Activated CD4-positive, alpha-beta T cell treated with anti-CD3 and anti-CD28 coated beads for 36 hours (primary cell): Measurements from ENCODE around the gene SP100. TPM values are rescaled to one million over a fixed set of nuclear protein-coding genes. Genes with fewer than 3 reads are reported as not detected.
"Not testable (repeated sequence)": the region's sequence is repeated elsewhere in the genome, so short reads cannot be mapped to it uniquely, and the experiment has no call there.

Source experiments
- ATAC-seq: fragments of 200-7000 bp; cut with Tn5 transposase; one replicate; pipeline ENCODE4 v1.10.0; 2021; ENCODE audit warnings: mild to moderate bottlenecking, moderate library complexity
- CTCF ChIA-PET: fragments of 350-600 bp; sonication (Branson Sonifier 250); formaldehyde crosslinking; loops from one replicate; lab custom pipeline; 2021; ENCODE audit warnings: antibody characterized with exemption; lab: Charles Lee
- POLR2A ChIA-PET: fragments of 350-600 bp; sonication (Branson Sonifier 250); formaldehyde crosslinking; loops from one replicate; lab custom pipeline; 2021; ENCODE audit warnings: antibody characterized with exemption, inconsistent platforms; lab: Charles Lee
- DNase-seq: peaks from one replicate; pipeline ENCODE4 v3.0.0-alpha.2; 2020
- H3K27ac Mint-ChIP-seq: one replicate; pipeline ENCODE4 v1.8.0; 2021; ENCODE audit warnings: mixed read lengths
- H3K27me3 Mint-ChIP-seq: one replicate; pipeline ENCODE4 v1.8.0; 2021; ENCODE audit warnings: mixed read lengths
- H3K36me3 Mint-ChIP-seq: one replicate; pipeline ENCODE4 v1.8.0; 2021; ENCODE audit warnings: low read depth, mixed read lengths
- H3K4me1 Mint-ChIP-seq: one replicate; pipeline ENCODE4 v1.8.0; 2021; ENCODE audit warnings: mixed read lengths
- H3K4me3 Mint-ChIP-seq: one replicate; pipeline ENCODE4 v1.8.0; 2021; ENCODE audit warnings: mild to moderate bottlenecking, moderate library complexity, mixed read lengths
- H3K9me3 Mint-ChIP-seq: one replicate; pipeline ENCODE4 v1.8.0; 2021; ENCODE audit warnings: low read depth, mixed read lengths
- intact Hi-C, 2 experiments: fragments of 100-400 bp; cut with DNase I in 1 of 2; cut with micrococcal nuclease in 1 of 2; formaldehyde crosslinking; loops; one replicate each; pipeline versions ENCODE4 v1.14.2 to v1.15.1; 2022 to 2024; cut with DNase I, micrococcal nuclease
- total RNA-seq, 2 experiments: library from RNA; stranded (reverse); gene quantifications; one replicate each; pipeline ENCODE4 v1.2.3, GENCODE V29; 2021

The SP100 gene
- total RNA-seq, 2 experiments from 2014 or later, result 150 to 174 TPM

- H3K4me3 Mint-ChIP-seq, ATAC-seq, H3K27ac Mint-ChIP-seq, H3K9me3 Mint-ChIP-seq, intact Hi-C loops, POLR2A ChIA-PET, H3K27me3 Mint-ChIP-seq, DNase-seq: not testable (repeated sequence)
- CTCF ChIA-PET, result interaction anchor here (1.0 kb wide), 1 partner anchor 203 kb away, joined by 3 read pairs; no protein-coding TSS in a partner anchor
- H3K4me1 Mint-ChIP-seq, result peaks cover 44% of the 10 kb centered on the region
- peaks cover 22% of the 10 kb centered on the region for H3K36me3 Mint-ChIP-seq
Observed at GRCh38 chr2:230409316-230409715, 6.7 kb upstream of the SP100 start.

DNA sequence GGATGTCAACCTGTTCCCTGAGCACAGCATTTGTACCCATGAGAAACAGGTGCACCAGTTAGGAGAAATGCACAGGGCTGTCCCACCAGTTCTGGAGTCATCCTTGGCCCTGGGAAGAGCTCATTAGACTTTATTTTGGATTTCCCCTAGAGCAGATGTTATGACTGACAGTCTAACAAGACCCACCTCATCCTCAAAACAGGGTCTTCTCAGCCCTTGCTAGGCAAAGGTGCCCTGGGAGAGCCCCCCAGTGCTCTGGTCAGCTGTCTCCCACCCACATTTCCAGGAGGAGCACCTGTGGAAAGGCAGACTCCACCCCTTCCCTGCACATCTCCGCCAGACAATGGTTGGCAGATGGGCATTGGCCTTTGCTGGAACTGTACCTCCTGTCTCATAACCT is 5.7 kb upstream of the SP100 start:
- DNase-seq, result no peak
- CTCF ChIA-PET, result interaction anchor here (0.7 kb wide), 1 partner anchor 70 kb away, joined by 3 read pairs; no protein-coding TSS in a partner anchor
- peaks cover 14% of the 10 kb centered on the region for H3K36me3 Mint-ChIP-seq
- ATAC-seq, result no peak
- intact Hi-C loops, result loop anchor here (5.0 to 10.0 kb wide), 5 partner anchors 63 to 385 kb away; partner anchors contain the start of gene CAB39 (in 1 of the 2)
- H3K9me3 Mint-ChIP-seq, result peaks cover 2% of the 10 kb centered on the region
- H3K4me3 Mint-ChIP-seq, result no peak overlapping the region
- no peaks in the 10 kb centered on the region for H3K27me3 Mint-ChIP-seq
- POLR2A ChIA-PET, result no interaction called here
- peaks cover 53% of the 10 kb centered on the region for H3K4me1 Mint-ChIP-seq
- no peak overlapping the region for H3K27ac Mint-ChIP-seq

DNA sequence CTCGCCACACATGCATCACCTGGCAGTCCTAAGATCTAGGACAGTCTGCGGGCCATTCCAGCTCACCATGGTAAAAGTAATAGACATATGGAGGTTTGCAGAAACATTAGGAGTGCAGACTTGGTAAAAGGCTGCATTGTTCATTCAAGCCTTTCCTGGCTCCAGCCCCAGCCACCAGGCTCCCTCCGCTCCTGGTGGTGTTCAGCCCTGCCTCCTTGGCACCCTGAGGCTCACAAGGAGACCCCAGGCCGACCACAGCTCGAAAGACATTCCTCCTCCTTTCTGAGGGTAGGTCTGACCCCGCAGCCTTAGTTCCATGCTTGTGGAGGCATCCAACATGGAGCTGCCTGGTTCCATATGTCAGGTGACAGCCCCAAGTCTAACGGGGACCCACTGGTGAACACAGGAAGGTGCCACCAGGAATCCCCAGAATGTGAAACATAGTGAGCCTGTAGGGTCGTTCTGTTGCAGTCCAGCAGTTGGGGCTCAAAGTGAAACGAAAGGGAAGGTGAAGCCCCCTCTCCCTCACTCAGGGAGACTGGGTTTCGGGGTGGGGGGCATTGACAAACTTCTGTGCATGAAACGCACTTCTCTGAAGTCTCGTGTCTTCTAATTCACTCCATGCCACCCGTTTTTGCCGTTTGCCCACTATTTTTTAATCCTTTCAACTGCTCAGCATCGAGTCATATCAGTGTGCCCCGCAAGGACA is 5.0 kb upstream of the SP100 start:
- no peak for DNase-seq
- peak overlapping the region; percentile 85 for H3K4me3 Mint-ChIP-seq
- ChIA-PET CTCF (interaction anchor here (0.5 to 1.0 kb wide), 4 partner anchors 69 to 200 kb away, joined by 3 read pairs; no protein-coding TSS in a partner anchor), POLR2A (no interaction called here)
- ATAC-seq, result no peak
- peaks cover 2% of the 10 kb centered on the region for H3K9me3 Mint-ChIP-seq
- no peaks in the 10 kb centered on the region for H3K27me3 Mint-ChIP-seq
- peak overlapping the region; percentile 96 for H3K27ac Mint-ChIP-seq
- peaks cover 8% of the 10 kb centered on the region for H3K36me3 Mint-ChIP-seq
- intact Hi-C loops, result loop anchor here (5.0 to 10.0 kb wide), 5 partner anchors 64 to 384 kb away; partner anchors contain the start of gene CAB39 (in 1 of the 2)
- peaks cover 60% of the 10 kb centered on the region for H3K4me1 Mint-ChIP-seq

DNA sequence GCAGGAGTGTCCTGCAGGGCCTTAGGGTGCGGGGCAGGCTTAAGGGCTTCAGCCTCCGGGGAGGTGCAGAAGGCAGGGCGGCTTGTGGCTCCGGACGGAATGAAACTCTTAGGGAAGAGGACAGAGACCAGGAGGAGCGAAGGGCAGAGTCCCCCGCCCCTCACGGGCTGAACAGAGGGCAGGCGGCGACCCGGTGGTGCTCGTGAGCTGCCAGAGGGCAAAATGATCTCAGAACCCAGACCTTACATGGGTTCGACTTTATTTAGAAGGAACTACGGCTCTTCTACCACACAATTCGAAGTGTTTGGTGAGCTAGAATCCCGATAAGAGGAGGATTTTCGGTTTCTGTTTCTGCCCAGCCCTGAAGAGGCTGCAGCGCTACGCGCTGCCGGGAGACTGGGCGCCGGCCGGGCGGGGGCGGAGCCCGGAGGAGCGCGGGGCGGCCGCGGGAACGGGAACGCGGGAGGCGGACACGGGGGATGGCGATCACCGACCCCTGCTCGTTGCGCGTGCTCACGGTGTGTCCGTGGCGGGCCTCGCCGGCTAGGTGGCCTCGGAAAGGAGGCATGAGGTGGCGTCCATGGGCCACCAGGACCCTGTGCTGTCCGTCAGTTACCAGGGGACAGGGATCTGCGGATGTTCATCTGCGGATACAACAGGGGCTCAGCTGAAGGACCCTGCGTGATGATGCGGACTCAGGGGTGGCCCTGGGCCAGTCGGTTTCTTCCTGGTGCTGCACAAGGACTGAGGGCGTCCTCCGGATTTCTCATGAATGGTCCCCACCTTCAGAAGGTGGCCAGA is 4.2 kb upstream of the SP100 start:
- ChIA-PET CTCF (interaction anchor here (0.9 to 1.0 kb wide), 2 partner anchors 157 to 199 kb away, joined by 3 read pairs; no protein-coding TSS in a partner anchor), POLR2A (no interaction called here)
- Mint-ChIP-seq H3K9me3 (peaks cover 2% of the 10 kb centered on the region), H3K4me3 (peak overlapping the region; percentile 85), H3K36me3 (peaks cover 7% of the 10 kb centered on the region), H3K4me1 (peaks cover 60% of the 10 kb centered on the region), H3K27me3 (no peaks in the 10 kb centered on the region), H3K27ac (peak overlapping the region; percentile 96)
- DNase-seq (peak; percentile 76), ATAC-seq (peak; percentile 66)
- intact Hi-C loops, result loop anchor here (5.0 to 10.0 kb wide), 5 partner anchors 64 to 383 kb away; partner anchors contain the start of gene CAB39 (in 1 of the 2)

DNA sequence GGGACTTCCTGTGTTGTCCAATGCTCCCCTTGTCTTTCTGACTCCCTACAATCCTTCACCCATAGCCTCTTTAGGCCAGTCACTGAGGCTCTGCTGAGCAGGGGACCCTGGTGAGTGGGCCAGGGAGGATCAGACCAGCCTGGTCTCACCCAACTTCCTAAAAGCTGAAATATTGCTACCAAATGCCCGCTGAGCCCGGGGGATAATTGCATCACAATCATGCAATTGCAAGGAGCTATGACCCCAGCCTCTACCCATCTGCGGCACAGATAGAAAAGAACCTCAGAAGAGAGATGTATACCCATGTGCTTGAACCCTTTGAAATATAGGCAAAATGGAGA is 3.7 kb upstream of the SP100 start:
- H3K36me3 Mint-ChIP-seq, result peaks cover 6% of the 10 kb centered on the region
- ATAC-seq (no peak), DNase-seq (no peak)
- peak overlapping the region; percentile 96 for H3K27ac Mint-ChIP-seq
- no peaks in the 10 kb centered on the region for H3K27me3 Mint-ChIP-seq
- no peaks in the 10 kb centered on the region for H3K9me3 Mint-ChIP-seq
- intact Hi-C loops, result loop anchor here (5.0 to 10.0 kb wide), 5 partner anchors 65 to 382 kb away; partner anchors contain the start of gene CAB39 (in 1 of the 2)
- H3K4me3 Mint-ChIP-seq, result peak overlapping the region; percentile 85
- CTCF ChIA-PET, result interaction anchor here (0.7 to 0.9 kb wide), 2 partner anchors 192 to 199 kb away, joined by 3 to 4 read pairs; no protein-coding TSS in a partner anchor
- H3K4me1 Mint-ChIP-seq, result peaks cover 60% of the 10 kb centered on the region
- POLR2A ChIA-PET, result no interaction called here

DNA sequence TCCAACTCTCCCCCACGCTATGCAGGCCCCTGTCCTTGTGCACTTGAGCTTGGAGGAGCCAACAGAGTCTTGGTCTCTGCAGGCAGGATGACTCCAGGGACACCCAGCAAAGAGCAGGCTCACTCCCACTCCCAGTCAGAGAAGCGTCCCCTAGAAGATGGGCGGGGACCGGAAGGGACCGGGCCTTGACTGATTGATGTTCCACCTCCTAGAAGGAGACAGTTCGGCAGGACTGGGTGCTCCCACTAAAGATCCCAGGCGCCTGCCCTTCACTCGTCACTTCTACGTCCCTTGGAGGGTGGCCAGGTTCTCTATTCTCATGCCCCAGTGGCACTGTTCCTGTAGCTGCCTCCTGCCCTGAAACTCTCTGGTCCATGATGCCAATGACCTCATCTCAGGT is 3.2 kb upstream of the SP100 start:
- intact Hi-C loops, result loop anchor here (5.0 to 10.0 kb wide), 5 partner anchors 66 to 382 kb away; partner anchors contain the start of gene CAB39 (in 1 of the 2)
- Mint-ChIP-seq H3K4me3 (peak overlapping the region; percentile 85), H3K4me1 (peaks cover 56% of the 10 kb centered on the region)

GRCh38 chr2:230413479-230413878 is 2.5 kb upstream of the SP100 start:
- H3K4me3 Mint-ChIP-seq, result no peak overlapping the region
- ChIA-PET CTCF (no interaction called here), POLR2A (no interaction called here)
- H3K27me3 Mint-ChIP-seq, result no peaks in the 10 kb centered on the region
- ATAC-seq, result no peak
- no peaks in the 10 kb centered on the region for H3K9me3 Mint-ChIP-seq
- H3K27ac Mint-ChIP-seq, result peak overlapping the region; percentile 98
- intact Hi-C loops, result loop anchor here (5.0 to 10.0 kb wide), 5 partner anchors 66 to 381 kb away; partner anchors contain the start of gene CAB39 (in 1 of the 2)
- peaks cover 53% of the 10 kb centered on the region for H3K4me1 Mint-ChIP-seq
- peaks cover 14% of the 10 kb centered on the region for H3K36me3 Mint-ChIP-seq
- DNase-seq, result no peak

More for the DNA sequence above, 3.2 kb upstream of the SP100 start:
- CTCF ChIA-PET, result interaction anchor here (0.7 kb wide), 1 partner anchor 192 kb away, joined by 4 read pairs; no protein-coding TSS in a partner anchor
- Mint-ChIP-seq H3K9me3 (no peaks in the 10 kb centered on the region), H3K36me3 (peaks cover 9% of the 10 kb centered on the region), H3K27ac (peak overlapping the region; percentile 96), H3K27me3 (no peaks in the 10 kb centered on the region)
- no peak for ATAC-seq
- POLR2A ChIA-PET, result no interaction called here
- no peak for DNase-seq

GRCh38 chr2:230414302-230414701 is 1.7 kb upstream of the SP100 start:
- no peaks in the 10 kb centered on the region for H3K27me3 Mint-ChIP-seq

GRCh38 chr2:230417436-230417835 is 1.4 kb downstream of the SP100 start:
- Mint-ChIP-seq H3K36me3 (peaks cover 41% of the 10 kb centered on the region), H3K4me1 (peaks cover 73% of the 10 kb centered on the region)
- POLR2A ChIA-PET, result interaction anchor here (1.6 kb wide), 1 partner anchor 30 kb away, joined by 6 read pairs; no protein-coding TSS in a partner anchor

More at GRCh38 chr2:230414302-230414701, 1.7 kb upstream of the SP100 start:
- Mint-ChIP-seq H3K9me3 (no peaks in the 10 kb centered on the region), H3K4me3 (peak overlapping the region; percentile 98), H3K27ac (peak overlapping the region; percentile 98), H3K4me1 (peaks cover 60% of the 10 kb centered on the region), H3K36me3 (peaks cover 21% of the 10 kb centered on the region)
- intact Hi-C loops, result loop anchor here (5.0 to 10.0 kb wide), 5 partner anchors 67 to 380 kb away; partner anchors contain the start of gene CAB39 (in 1 of the 2)
- ChIA-PET CTCF (interaction anchor here (0.7 to 0.8 kb wide), 2 partner anchors 225 to 416 kb away, joined by 3 to 4 read pairs; no protein-coding TSS in a partner anchor), POLR2A (no interaction called here)
- no peak for DNase-seq
- ATAC-seq, result no peak

GRCh38 chr2:230418341-230419016 is 2.5 kb downstream of the SP100 start:
- ATAC-seq (no peak), DNase-seq (no peak)
- Mint-ChIP-seq H3K27me3 (no peaks in the 10 kb centered on the region), H3K4me3 (peak overlapping the region; percentile 98), H3K36me3 (peaks cover 48% of the 10 kb centered on the region), H3K27ac (peak overlapping the region; percentile 64), H3K4me1 (peaks cover 70% of the 10 kb centered on the region), H3K9me3 (no peaks in the 10 kb centered on the region)
- ChIA-PET CTCF (interaction anchor here (0.5 to 1.5 kb wide), 3 partner anchors 15 to 380 kb away, joined by 3 to 4 read pairs (median 4); no protein-coding TSS in a partner anchor), POLR2A (interaction anchor here (1.6 kb wide), 1 partner anchor 29 kb away, joined by 6 read pairs; no protein-coding TSS in a partner anchor)
- intact Hi-C loops, result loop anchor here in 1 of 2 experiments (5.0 to 10.0 kb wide), 3 partner anchors 154 to 376 kb away; partner anchors contain the start of gene SP110

More at GRCh38 chr2:230417436-230417835, 1.4 kb downstream of the SP100 start:
- no peak for DNase-seq
- intact Hi-C loops, result loop anchor here (2.0 to 10.0 kb wide), 9 partner anchors 55 to 381 kb away; partner anchors contain the start of genes SP110 (in 2 of the 2) and SP140L (in 1 of the 2)
- CTCF ChIA-PET, result interaction anchor here (0.8 to 1.5 kb wide), 7 partner anchors 9 to 381 kb away, joined by 3 to 4 read pairs (median 3); no protein-coding TSS in a partner anchor
- ATAC-seq, result no peak
- Mint-ChIP-seq H3K4me3 (peak overlapping the region; percentile 98), H3K9me3 (no peaks in the 10 kb centered on the region), H3K27ac (peak overlapping the region; percentile 89), H3K27me3 (no peaks in the 10 kb centered on the region)
